MM.1S (cell line): Measurements from ENCODE around the gene RGS7.

Experiments used
- DNase-seq: peaks from one replicate; pipeline ENCODE4 v3.0.0-alpha.2; 2015
- H2AFZ ChIP-seq: fragments of 300-600 bp; sonication (generic); 2 replicates; pipeline ENCODE4 v1.6.0; 2016; ENCODE audit warnings: antibody characterized with exemption, low read length
- H3F3A ChIP-seq: fragments of 300-600 bp; sonication (generic); 2 replicates; pipeline ENCODE4 v1.6.1; 2016; ENCODE audit warnings: mild to moderate bottlenecking, antibody characterized with exemption, low read length, moderate library complexity, mixed read lengths; ENCODE audit not compliant: insufficient read depth
- H3K27ac ChIP-seq: fragments of 300-600 bp; sonication (generic); 2 replicates; pipeline ENCODE4 v1.5.1; 2016; ENCODE audit warnings: mild to moderate bottlenecking, low read length
- H3K27me3 ChIP-seq: fragments of 300-600 bp; sonication (generic); replicated peaks from 2 replicates; pipeline ENCODE4 v1.6.0; 2016; ENCODE audit warnings: low read length; ENCODE audit not compliant: insufficient read depth
- H3K36me3 ChIP-seq: fragments of 300-600 bp; sonication (generic); replicated peaks from 2 replicates; pipeline ENCODE4 v1.6.1; 2016; ENCODE audit warnings: mild to moderate bottlenecking, low read length, mixed read lengths; ENCODE audit not compliant: insufficient read depth
- H3K4me1 ChIP-seq: fragments of 300-600 bp; sonication (generic); 2 replicates; pipeline ENCODE4 v1.6.1; 2016; ENCODE audit warnings: low read length, mixed read lengths
- H3K4me2 ChIP-seq: fragments of 300-600 bp; sonication (generic); 2 replicates; pipeline ENCODE4 v1.6.0; 2016; ENCODE audit warnings: low read depth, low read length
- H3K4me3 ChIP-seq: fragments of 300-600 bp; sonication (generic); 2 replicates; pipeline ENCODE4 v1.5.1; 2016; ENCODE audit warnings: low read length, mixed read lengths
- H3K79me2 ChIP-seq: fragments of 300-600 bp; sonication (generic); 2 replicates; pipeline ENCODE4 v1.6.1; 2016; ENCODE audit warnings: mixed run types, low read length, mixed read lengths
- H3K9ac ChIP-seq: fragments of 300-600 bp; sonication (generic); 2 replicates; pipeline ENCODE4 v1.6.1; 2016; ENCODE audit warnings: low read length, mixed read lengths
- H3K9me2 ChIP-seq: fragments of 300-600 bp; sonication (generic); replicated peaks from 2 replicates; pipeline ENCODE4 v1.6.1; 2016; ENCODE audit warnings: mild to moderate bottlenecking, low read length, mixed read lengths; ENCODE audit not compliant: insufficient read depth
- H3K9me3 ChIP-seq: fragments of 300-600 bp; sonication (generic); replicated peaks from 2 replicates; pipeline ENCODE4 v1.6.1; 2016; ENCODE audit warnings: mild to moderate bottlenecking, low read length, mixed read lengths; ENCODE audit not compliant: insufficient read depth
- H4K20me1 ChIP-seq: fragments of 300-600 bp; sonication (generic); 2 replicates; pipeline ENCODE4 v1.6.1; 2016; ENCODE audit warnings: mild to moderate bottlenecking, low read length, moderate library complexity, mixed read lengths; ENCODE audit not compliant: insufficient read depth
- EZH2 ChIP-seq: fragments of 300-600 bp; sonication (generic); optimal IDR thresholded peaks from 2 replicates; pipeline ENCODE3; 2017; ENCODE audit warnings: low read depth, mild to moderate bottlenecking, antibody characterized with exemption, low read length, mixed read lengths
- EZH2phosphoT487 ChIP-seq: fragments of 300-600 bp; sonication (generic); IDR thresholded peaks from 2 replicates; pipeline ENCODE4 v1.6.1; 2018; ENCODE audit warnings: antibody characterized with exemption, low read length
- TF ChIP-seq, protein P1 (sequence below): fragments of 300-600 bp; sonication (generic); IDR thresholded peaks from 2 replicates; pipeline ENCODE4 v1.5.1; 2016; ENCODE audit warnings: antibody characterized with exemption, low read length, mixed read lengths

Gene RGS7

DNA sequence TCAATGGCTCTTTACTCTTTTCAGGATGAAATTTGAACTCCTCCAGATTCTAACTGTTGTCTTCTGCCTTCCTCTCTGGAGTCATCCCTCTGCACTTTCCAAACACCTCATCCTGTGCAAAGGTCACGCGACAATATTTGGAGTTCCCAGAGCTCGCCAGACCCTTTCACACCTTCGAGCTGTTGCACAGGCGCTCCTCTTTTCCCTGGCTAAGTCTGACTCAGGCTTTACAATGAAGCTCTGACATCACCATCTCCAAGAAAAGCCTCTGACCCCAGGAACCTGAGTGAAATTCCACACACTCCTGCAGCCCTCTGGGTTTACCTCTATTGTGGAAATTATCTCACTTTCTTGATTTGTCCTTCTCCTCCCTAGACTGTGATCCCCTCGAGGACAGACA is 270.3 kb downstream of the RGS7 start:
- Histone ChIP-seq H3K9me3 (no peaks in the 10 kb centered on the region), H3F3A (no peaks in the 10 kb centered on the region), H3K4me3 (no peak overlapping the region), H3K9me2 (no peaks in the 10 kb centered on the region), H3K36me3 (no peaks in the 10 kb centered on the region), H3K27ac (no peak overlapping the region), H3K4me2 (no peak overlapping the region), H3K27me3 (no peaks in the 10 kb centered on the region), H3K79me2 (no peaks in the 10 kb centered on the region), H3K9ac (no peak overlapping the region), H4K20me1 (no peaks in the 10 kb centered on the region), H2AFZ (no peak overlapping the region), H3K4me1 (no peaks in the 10 kb centered on the region)
- no peak for DNase-seq
- TF ChIP-seq EZH2 (no peak), EZH2phosphoT487 (no peak)
- TF ChIP-seq, protein P1, sequence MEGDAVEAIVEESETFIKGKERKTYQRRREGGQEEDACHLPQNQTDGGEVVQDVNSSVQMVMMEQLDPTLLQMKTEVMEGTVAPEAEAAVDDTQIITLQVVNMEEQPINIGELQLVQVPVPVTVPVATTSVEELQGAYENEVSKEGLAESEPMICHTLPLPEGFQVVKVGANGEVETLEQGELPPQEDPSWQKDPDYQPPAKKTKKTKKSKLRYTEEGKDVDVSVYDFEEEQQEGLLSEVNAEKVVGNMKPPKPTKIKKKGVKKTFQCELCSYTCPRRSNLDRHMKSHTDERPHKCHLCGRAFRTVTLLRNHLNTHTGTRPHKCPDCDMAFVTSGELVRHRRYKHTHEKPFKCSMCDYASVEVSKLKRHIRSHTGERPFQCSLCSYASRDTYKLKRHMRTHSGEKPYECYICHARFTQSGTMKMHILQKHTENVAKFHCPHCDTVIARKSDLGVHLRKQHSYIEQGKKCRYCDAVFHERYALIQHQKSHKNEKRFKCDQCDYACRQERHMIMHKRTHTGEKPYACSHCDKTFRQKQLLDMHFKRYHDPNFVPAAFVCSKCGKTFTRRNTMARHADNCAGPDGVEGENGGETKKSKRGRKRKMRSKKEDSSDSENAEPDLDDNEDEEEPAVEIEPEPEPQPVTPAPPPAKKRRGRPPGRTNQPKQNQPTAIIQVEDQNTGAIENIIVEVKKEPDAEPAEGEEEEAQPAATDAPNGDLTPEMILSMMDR: no peak

DNA sequence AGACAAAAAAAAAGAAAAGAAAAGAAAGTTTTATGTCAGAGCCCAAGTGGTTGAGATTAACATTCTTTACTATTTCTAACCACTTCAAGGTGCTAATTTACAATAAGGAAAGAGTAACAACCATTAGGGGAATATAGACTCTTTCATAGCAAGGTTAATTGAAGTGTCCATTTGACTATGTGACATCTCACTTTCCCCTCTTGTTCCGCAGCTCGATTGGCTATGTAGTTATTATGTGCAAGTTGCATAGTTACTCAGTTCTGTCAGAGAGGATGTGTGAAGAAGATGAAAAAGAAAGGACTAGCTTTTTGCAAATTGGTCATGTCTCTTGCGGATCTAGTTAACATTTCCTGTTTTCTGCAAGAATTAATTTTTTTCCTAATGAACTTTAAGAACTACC is 273.7 kb downstream of the RGS7 start:
- no peaks in the 10 kb centered on the region for H3K4me1 ChIP-seq
- no peaks in the 10 kb centered on the region for H3K27me3 ChIP-seq
- H3F3A ChIP-seq: no peaks in the 10 kb centered on the region
- no peak overlapping the region for H3K4me2 ChIP-seq
- H3K4me3 ChIP-seq: no peak overlapping the region
- H3K27ac ChIP-seq: no peak overlapping the region
- no peaks in the 10 kb centered on the region for H4K20me1 ChIP-seq
- DNase-seq: no peak
- TF ChIP-seq, protein P1: no peak
- no peaks in the 10 kb centered on the region for H3K79me2 ChIP-seq
- H3K36me3 ChIP-seq: no peaks in the 10 kb centered on the region
- no peaks in the 10 kb centered on the region for H3K9me2 ChIP-seq
- H2AFZ ChIP-seq: no peak overlapping the region
- no peaks in the 10 kb centered on the region for H3K9me3 ChIP-seq
- H3K9ac ChIP-seq: no peak overlapping the region

- H3K9me2 ChIP-seq: no peaks in the 10 kb centered on the region
- no peaks in the 10 kb centered on the region for H3K4me1 ChIP-seq
- H2AFZ ChIP-seq: no peak overlapping the region
- H4K20me1 ChIP-seq: no peaks in the 10 kb centered on the region
- TF ChIP-seq, protein P1: no peak
- no peak for TF ChIP-seq EZH2
- no peak for TF ChIP-seq EZH2phosphoT487
- H3K4me2 ChIP-seq: no peak overlapping the region
- H3K9me3 ChIP-seq: no peaks in the 10 kb centered on the region
- no peak overlapping the region for H3K27ac ChIP-seq
- no peaks in the 10 kb centered on the region for H3K36me3 ChIP-seq
- no peak overlapping the region for H3K4me3 ChIP-seq
- H3K79me2 ChIP-seq: no peaks in the 10 kb centered on the region
- H3F3A ChIP-seq: no peaks in the 10 kb centered on the region
- H3K27me3 ChIP-seq: no peaks in the 10 kb centered on the region
- H3K9ac ChIP-seq: no peak overlapping the region
- DNase-seq: no peak
Observed at GRCh38 chr1:241081473-241081872, 275.5 kb downstream of the RGS7 start.
